GM12801 (cell line): ENCODE results near the gene APMAP.

Experiments
- CTCF ChIP-seq: IDR thresholded peaks from one replicate; pipeline ENCODE4 v1.5.1; 2011; ENCODE audit warnings: control low read depth; ENCODE audit not compliant: insufficient read length; ENCODE audit errors: extremely low read depth

Gene APMAP

GRCh38 chr20:25016471-25016870 is 23.9 kb upstream of the APMAP start:
- no peak for TF ChIP-seq CTCF

DNA sequence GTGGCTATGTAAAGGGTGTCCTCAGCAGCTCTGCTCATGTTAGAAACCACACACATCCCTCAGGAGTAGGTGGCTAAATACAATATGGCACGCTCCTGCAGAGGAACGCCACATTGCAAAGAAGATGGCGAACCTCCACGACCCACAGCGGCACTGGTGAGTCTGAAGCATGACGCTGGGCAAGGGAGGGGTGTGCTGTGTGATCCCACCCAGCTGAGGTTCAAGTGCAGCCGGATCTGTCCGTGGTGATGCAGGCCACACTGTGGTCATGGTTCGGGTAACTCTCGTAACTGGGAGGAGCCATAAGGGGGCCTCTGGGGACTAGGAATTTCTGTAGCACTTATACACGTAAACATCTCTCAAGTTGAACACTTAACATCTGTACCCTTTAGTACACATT is 23.4 kb upstream of the APMAP start:
- no peak for TF ChIP-seq CTCF

DNA sequence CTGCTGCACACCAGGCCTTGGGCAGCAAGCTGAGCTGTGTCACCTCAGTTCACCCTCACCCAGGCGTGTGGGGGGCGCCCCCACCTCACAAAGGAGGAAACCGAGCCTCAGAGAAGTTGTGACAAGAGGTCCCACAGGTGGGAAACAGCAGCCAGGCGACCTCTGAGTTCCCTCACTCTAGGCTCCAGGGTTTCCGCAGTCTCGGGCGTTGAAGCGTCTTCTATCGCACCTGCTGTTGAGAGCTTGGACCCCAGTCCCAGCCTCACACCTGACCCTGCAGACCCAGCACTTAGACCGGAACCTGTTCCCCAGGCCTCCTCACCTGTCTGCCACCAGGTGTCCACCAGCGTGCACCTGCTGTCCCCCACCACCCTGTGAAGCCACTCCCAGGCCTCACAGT is 22.3 kb upstream of the APMAP start:
- TF ChIP-seq CTCF: no peak

- TF ChIP-seq CTCF: no peak
Measured at GRCh38 chr20:25013478-25014380, 21.2 kb upstream of the APMAP start.

DNA sequence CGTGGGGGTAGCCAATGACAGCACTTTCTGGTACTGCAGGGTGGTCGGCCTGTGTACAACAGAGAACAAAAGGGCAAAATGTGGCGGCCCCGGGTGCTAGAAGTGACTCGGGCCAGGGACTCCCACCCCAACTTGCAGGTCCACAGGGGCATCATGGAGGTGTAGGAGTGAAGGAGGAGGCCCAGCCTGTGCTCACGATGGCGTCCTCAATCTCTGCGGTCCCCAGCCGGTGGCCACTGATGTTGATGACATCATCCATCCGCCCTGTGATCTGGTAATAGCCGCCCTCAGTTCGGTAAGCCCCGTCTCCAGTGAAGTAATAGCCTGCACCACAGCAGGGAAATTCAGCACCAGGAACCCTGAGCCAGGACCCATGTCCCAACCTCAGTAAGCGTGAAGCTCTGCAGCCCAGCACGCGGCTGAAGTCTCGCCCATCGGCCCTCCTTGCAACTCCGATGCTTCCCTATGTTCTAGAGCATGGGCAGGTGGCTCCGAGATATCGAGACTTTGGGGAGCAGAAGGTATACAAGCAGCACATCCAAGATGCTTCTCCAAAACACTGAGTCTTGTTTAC is 20.2 kb upstream of the APMAP start:
- no peak for TF ChIP-seq CTCF

DNA sequence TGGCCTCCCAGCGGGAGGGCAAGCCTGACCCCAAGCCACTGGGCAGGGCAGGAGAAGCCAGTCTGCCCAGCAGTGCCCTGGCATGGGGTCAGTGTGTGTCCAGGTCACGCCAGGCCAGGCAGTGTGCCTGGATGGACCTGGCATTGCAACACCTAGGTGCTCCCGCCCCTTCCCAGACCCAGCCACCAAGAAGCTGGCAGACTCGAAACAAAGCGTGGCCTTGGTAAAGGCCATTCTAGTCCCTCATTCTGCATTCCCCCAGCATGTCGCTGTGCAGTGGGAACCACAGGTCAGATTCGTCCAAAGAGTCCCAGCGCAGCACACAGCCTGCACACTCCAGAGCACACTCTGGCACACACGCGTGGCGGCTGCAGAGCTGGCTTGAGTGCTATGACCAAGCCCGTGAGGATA is 19.3 kb upstream of the APMAP start:
- TF ChIP-seq CTCF: no peak

DNA sequence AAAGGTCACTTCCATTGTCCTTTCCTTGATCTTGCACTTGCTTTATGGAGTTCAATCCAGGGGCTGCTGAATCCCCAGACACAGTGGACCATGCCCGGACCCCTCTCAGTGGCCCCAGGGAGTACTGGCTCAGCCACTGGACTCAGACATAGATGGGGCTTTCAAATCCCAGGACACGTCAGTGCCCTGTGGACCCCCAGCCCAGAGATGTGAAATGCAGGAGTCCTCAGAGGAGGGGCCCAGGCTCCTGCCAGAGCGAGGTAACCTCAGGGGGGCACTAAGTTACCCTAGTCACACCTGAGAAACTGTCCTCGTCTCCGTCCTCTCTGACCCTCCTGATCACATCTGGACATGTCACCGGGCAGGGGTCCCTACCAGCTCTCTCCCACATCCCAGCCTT is 18.7 kb upstream of the APMAP start:
- TF ChIP-seq CTCF: no peak
